NOMO-1 treated with DMSO at 0.1 percent for 48 hours (cell line): ENCODE data around the gene ACMSD.
"Not testable (repeated sequence)": the region's sequence is repeated elsewhere in the genome, so short reads cannot be mapped to it uniquely, and the experiment has no call there.

Experiments used
- DNase-seq: peaks from one replicate; lab custom pipeline; 2025; ENCODE audit not compliant: unreplicated experiment; lab: John Stamatoyannopoulos, UW

Gene ACMSD

DNA sequence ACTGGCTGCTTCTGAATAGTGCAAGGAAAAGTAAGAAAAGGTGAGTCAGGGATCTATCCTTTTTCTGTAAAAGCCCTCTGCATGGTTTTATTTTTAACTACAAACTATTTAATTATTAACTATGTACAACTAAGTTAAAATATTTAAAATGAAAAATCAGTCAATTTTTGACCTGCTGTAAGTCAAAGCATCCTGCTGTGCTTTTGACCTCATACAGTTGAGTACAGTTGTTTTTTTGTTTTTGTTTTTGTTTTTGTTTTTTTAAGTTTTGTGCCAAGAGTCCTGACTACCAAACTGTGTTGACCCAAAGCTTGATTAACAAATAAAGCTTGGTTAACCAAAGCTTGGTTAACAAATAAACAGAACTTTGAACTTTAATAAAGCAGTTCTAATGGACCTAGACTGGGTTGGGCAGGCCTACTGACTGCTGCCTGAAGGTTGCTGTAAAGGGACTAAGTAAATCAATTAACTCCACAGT lies at the start of gene ACMSD:
Gene ACMSD (plus strand): TSS at position 474 of the 478 bp plus-strand sequence. CDS start 67 bp downstream, outside the sequence.
- no peak for DNase-seq

- DNase-seq, result no peak
These were observed 47.9 kb upstream of the ACMSD start for GRCh38 chr2:134790487-134790886.

DNA sequence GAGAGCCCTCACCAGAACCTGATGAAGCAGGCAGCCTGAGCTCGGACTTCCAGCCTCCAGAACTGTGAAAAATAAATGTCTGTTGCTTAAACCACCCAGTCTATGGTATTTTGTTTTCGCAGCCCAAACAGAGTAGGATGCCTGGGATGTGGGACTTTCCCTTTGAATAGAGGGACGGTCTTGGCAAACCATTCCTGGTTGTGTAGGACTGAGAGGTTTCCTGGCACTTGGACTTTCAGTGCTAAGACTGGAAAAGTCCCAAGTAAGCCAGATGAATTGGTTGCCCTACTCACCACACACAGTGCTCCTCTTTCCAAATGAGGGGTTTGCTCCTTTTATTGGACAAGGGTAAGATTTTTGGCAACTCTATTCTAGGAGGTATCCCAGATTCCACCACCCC lies 46.8 kb upstream of the ACMSD start:
- DNase-seq, result no peak

- no peak for DNase-seq
These were observed 46.2 kb upstream of the ACMSD start for GRCh38 chr2:134792186-134792585.

DNA sequence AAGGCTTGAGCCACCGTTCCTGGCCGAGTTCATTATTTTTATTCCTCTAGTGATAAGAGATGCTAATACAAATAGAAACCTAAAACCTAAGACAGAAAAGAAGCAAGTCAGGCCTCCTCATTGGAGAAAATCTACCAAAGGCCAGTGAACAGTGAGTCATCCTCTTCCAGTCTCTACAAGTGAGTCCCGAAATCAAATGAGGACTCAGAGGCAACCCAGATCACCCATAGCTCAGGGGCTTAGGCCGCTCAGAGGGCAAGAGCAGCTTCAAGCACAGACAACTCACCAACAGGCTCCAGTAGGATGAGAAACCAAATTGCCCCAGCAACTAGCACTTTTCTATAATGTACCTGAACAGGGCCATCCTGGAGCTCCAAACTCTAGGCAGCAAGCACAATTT lies 42.7 kb upstream of the ACMSD start:
- no peak for DNase-seq

DNA sequence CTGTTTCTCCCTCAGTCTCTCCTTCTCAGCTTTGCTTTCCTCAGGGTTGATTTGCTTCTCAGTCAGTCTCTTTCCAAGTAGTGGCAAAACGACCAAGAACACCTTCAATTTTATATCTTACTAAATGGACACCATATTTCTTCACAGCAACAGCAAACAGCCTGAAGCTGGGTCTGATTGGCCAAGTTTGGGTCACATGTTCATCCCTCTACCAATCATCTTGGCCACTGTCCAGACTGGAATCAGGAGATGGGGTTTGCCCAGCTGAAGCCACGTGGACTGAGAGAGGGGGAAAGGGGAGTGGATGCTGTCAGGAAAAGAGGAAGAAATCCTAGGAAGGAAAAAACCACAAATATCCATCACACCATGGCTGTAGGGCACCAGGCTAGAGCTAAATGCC lies 42.0 kb upstream of the ACMSD start:
- DNase-seq, result no peak

GRCh38 chr2:134799936-134800335 lies 38.5 kb upstream of the ACMSD start:
- no peak for DNase-seq

DNA sequence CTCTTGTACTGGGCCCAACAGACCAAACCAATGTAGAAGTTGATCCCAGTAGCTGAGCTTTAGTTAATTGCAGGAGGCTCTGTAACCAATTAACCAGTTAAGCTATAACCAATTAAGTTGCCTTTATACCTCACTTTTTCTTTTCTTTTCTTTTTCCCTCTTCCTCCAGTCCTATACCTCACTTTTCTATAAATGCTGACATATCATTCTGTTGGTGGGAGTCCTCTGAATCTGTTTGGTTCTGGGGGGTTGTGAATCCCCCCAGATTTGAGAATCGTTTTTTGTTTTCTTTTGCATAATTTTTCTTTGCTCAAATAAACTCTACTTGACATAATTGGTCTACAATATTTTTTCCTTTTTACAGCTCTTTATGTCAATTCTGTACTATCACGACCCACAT lies 38.1 kb upstream of the ACMSD start:
- DNase-seq, result no peak

GRCh38 chr2:134803609-134804405 lies 34.6 kb upstream of the ACMSD start:
- not testable (repeated sequence) for DNase-seq

DNA sequence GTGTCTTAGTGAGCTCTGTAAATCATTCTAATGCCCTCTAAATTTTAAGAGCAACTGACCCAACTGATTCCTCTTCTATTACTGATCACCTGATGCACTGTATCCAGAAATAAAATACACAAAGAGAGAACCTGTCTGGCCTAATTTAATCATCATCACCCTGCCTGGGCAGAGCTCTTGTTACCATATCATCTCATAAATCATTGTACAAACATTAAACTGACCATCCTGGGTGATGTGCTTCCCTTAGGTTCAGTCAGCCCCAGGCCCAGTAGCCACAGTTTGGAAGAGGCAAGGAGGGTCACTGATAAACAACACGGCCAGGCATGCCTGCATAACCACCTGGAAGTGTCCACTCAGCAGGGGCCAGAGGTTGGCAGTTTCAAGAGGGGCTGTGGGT lies 22.7 kb upstream of the ACMSD start:
- DNase-seq, result no peak

DNA sequence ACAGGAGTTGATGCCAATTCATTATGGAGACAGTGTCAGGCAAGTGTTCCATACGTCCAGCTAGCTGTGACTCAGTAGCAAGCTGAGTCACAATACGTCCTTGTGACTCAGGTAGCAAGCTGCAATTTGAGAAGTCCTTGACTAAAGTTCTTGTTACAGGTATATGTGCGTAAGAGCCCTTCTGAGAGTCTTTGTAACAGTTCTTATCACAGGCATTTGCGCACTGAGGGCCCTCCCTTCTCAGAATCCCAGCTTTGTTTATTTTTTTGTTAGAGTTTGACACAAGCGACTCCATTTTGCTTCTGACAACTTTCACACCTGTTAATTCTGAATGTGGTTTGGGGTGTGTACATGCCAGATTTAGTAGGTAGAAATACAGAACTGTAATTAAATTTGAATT lies 20.1 kb upstream of the ACMSD start:
- no peak for DNase-seq

GRCh38 chr2:134819334-134819733 lies 19.1 kb upstream of the ACMSD start:
- DNase-seq, result no peak

- DNase-seq, result no peak
These were observed 15.0 kb upstream of the ACMSD start for GRCh38 chr2:134823431-134823830.

DNA sequence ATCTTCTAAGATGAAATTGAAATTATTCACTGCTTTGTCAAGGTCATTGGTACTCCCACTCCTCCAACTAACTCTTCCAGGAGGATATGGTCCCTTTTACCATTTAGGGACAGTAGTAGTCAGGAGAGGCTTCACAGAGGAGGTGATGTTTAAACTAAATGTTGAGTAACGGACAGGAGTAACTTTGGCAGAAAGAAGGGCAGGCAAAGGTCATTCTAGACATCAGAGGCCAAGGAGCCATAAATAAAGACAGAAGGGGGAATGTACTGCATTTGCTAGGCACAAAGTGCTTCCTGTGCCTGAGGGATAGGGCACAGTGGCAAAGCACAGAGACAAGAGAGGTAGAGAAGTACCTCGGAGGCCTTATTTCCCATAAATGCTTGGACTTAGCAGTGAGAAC lies 14.6 kb upstream of the ACMSD start:
- DNase-seq, result no peak

DNA sequence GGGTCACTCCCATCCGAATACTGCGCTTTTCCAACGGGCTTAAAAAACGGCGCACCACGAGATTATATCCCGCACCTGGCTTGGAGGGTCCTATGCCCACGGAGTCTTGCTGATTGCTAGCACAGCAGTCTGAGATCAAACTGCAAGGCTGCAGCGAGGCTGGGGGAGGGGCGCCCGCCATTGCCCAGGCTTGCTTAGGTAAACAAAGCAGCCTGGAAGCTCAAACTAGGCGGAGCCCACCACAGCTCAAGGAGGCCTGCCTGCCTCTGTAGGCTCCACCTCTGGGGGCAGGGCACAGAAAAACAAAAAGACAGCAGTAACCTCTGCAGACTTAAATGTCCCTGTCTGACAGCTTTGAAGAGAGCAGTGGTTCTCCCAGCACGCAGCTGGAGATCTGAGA lies 12.7 kb upstream of the ACMSD start:
- not testable (repeated sequence) for DNase-seq

DNA sequence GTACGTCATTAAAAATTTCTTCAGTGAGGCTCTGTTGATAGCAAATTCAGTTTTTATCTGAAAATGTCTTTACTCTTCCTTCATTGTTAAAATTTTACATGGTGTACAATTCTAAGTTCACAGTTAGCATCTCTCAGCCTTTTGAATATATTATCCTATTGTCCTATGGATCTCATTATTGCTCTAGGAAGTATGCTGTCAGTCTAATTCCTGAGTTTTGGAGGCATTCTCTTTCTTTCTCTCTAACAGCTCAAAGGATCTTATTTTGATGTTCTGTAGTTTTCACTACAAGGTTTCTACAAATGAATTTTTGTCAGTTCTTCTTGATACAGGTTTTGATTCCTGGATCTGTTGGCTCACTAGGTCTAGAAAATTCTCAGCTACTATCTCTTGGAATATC lies 2.9 kb upstream of the ACMSD start:
- DNase-seq, result no peak

DNA sequence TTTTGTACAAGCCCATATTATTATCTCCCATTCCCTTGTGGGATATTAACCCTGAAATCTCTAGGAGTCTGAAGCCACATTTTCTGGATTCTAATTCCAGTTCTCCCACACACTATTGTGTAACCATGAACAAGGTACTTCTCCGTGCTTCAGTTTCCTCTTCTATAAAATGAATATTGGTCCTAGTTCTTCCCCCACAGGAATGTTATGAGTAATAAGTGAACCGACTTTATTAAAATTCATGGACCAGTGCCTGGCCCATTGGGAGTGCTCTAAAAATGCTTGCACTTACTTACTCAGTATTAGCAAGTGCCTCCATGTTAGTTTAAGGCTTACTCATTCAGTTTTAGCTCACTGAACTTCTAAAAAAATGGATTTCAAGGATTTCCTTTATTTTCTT lies 1.4 kb upstream of the ACMSD start:
- no peak for DNase-seq

DNA sequence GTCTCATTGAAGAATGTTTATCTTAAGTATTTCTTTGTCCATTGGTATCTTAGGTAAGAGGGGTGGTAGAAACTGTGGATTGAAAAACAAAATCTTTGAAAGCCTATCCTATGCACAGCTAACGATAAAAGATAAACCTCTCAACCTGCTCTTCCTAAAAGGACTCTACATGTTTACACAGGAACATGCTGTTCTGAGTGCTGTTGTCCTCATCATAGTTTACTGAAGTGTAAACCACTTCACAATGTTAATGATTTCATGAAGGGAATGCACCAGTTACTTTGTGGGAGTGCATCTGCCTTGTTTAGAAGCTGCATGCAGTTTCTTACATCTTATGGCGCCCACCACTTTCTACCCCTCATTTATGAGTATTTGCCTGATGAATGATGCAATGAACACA lies 1.2 kb downstream of the ACMSD start:
- DNase-seq, result no peak

- no peak for DNase-seq
These were observed 4.6 kb downstream of the ACMSD start for GRCh38 chr2:134842930-134843490.

DNA sequence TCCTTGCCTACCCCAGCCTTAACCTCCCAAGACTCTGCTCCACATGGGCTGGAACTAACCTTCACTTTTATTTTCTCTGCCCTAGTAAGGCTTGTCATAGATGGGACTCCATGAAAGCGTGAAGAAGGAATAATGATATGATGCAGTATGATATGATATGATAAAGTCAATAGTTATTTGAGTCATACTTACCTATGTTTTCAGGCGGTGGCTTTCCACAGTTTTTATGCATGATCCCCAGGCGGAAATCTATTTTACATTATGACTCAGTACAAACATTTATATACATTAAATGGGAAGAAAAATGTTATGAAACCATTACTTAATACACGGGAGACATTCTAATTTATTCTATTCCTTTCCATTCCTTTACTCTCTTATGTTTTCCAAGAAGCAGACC lies 5.6 kb downstream of the ACMSD start:
- no peak for DNase-seq

DNA sequence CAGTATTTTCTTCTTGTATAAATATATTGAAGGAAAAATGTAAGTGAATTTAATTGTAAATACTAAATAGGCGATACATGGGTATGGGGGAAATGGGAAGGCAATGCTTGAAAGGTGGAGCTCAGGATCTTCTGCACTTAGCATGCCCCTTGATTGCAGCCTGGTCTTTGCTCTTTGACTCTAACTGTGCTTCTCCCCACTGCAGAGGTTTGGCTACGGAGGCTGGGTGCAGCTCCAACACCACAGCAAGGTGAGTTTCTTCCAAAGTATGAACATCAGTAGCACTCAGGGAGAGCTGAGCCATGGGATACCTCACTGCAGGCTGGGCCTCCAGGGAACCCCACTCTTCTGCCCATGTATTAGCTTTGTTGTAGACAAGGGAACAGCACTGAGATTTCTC lies 6.6 kb downstream of the ACMSD start:
- no peak for DNase-seq

DNA sequence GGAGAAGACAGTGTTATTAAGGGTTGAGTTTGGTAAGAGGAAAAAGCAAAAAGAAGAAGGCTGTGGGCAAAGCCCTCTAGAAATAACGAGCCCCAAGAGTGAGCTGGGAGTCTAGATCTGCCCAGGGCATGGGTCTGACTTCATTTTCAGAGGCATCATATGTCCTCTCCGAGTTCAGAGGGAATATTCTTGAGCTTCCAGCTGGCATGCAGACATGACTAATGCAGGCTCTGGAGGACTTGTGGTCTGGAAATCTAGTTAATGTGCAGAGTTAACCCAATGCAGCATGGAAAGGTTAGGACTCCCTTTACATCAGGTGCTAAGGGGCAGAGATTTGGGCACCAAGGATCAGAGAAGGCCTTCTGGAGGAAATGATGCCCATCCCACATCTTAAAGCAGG lies 7.3 kb downstream of the ACMSD start:
- no peak for DNase-seq

DNA sequence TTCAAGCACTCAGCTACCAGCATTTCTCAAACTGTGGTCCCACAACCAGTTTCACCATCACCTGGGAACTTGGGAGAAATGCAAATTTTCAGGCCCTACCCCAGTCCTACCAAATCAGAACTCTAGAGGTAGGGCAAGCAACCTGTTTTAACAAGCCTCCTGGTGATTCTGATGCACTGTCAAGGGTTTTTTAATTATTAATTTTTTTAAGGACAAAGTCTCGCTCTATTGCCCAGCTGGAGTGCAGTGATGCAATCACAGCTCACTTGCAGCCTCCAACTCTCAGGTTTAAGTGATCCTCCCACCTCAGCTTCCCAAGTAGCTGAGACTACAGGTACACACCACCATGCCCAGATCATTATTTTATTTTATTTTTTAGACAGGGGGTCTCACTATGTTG lies 7.8 kb downstream of the ACMSD start:
- no peak for DNase-seq
